Panc1 (cell line): ENCODE measurements around the gene MYO3B. TPM values are rescaled to one million over a fixed set of nuclear protein-coding genes. Genes with fewer than 3 reads are reported as not detected.

Source experiments
- ATAC-seq: fragments of 200-7000 bp; cut with Tn5 transposase; 2 replicates; pipeline ENCODE4 v1.9.1; 2020; ENCODE audit warnings: mild to moderate bottlenecking, moderate library complexity
- BruUV-seq: library from RNA; stranded (reverse); fragments of 400-500 nt; replicated peaks from 2 replicates; lab custom pipeline; 2021; lab: Mats Ljungman, UMichigan
- CTCF ChIA-PET: fragments of 300-600 bp; sonication (Branson Sonifier 250); formaldehyde crosslinking; loops from one replicate; lab custom pipeline; 2022; ENCODE audit warnings: antibody characterized with exemption; lab: Charles Lee
- POLR2A ChIA-PET: fragments of 300-600 bp; sonication (Branson Sonifier 250); formaldehyde crosslinking; loops from one replicate; lab custom pipeline; 2022; ENCODE audit warnings: antibody characterized with exemption; lab: Charles Lee
- DNase-seq: peaks from one replicate; pipeline ENCODE4 v3.0.0-alpha.2; 2010; ENCODE audit warnings: low read depth, low spot score
- H3K27ac ChIP-seq: 2 replicates; pipeline ENCODE4 v1.5.1; 2011; ENCODE audit warnings: mild to moderate bottlenecking, low read length, inconsistent platforms
- H3K27me3 ChIP-seq: fragments of 200-500 bp; sonication (Bioruptor generic); 2 replicates; pipeline ENCODE4 v1.6.0; 2014; ENCODE audit warnings: low read length, inconsistent platforms; ENCODE audit not compliant: control insufficient read depth, insufficient read depth
- H3K36me3 ChIP-seq: fragments of 200-500 bp; sonication (Bioruptor generic); 2 replicates; pipeline ENCODE4 v1.5.1; 2014; ENCODE audit warnings: inconsistent platforms, mild to moderate bottlenecking, low read length, moderate library complexity; ENCODE audit not compliant: control insufficient read depth, insufficient read depth
- H3K4me1 ChIP-seq: 2 replicates; pipeline ENCODE4 v1.5.1; 2011; ENCODE audit warnings: inconsistent platforms, mild to moderate bottlenecking, low read length, moderate library complexity; ENCODE audit not compliant: control insufficient read depth, insufficient read depth
- H3K4me3 ChIP-seq, 2 experiments: 2 replicates each; pipeline ENCODE4 v1.5.1; 2011 to 2012; ENCODE audit warnings: low read depth in 2 of 2, low read length in 2 of 2, mild to moderate bottlenecking in 2 of 2, inconsistent platforms in 1 of 2, moderate library complexity in 1 of 2
- H3K9me3 ChIP-seq: fragments of 200-500 bp; sonication (Bioruptor generic); 2 replicates; pipeline ENCODE4 v1.5.1; 2014; ENCODE audit warnings: low read depth, mild to moderate bottlenecking, inconsistent platforms, low read length, moderate library complexity; ENCODE audit not compliant: control insufficient read depth, insufficient read depth
- POLR2AphosphoS5 ChIP-seq: IDR thresholded peaks from 2 replicates; pipeline ENCODE4 v1.6.1; 2012; ENCODE audit warnings: mild to moderate bottlenecking, low read depth, low read length, moderate library complexity
- SIN3A ChIP-seq: IDR thresholded peaks from 2 replicates; pipeline ENCODE4 v1.6.1; 2012; ENCODE audit warnings: low read depth, mild to moderate bottlenecking, low read length, moderate library complexity, borderline replicate concordance; ENCODE audit not compliant: insufficient read depth
- TCF7L2 ChIP-seq: IDR thresholded peaks from 2 replicates; pipeline ENCODE4 v1.6.1; 2011; ENCODE audit warnings: mild to moderate bottlenecking, low read depth, low read length, inconsistent platforms
- in situ Hi-C: cut with HindIII; loops from 2 replicates; pipeline ENCODE4 v1.10.0; 2016; ENCODE audit warnings: low sequenced_read_pairs, low pct_unique_long_range_greater_than_20kb
- intact Hi-C: fragments of 100-400 bp; cut with micrococcal nuclease; formaldehyde crosslinking; loops from one replicate; pipeline ENCODE4 v1.10.0; 2022; ENCODE audit not compliant: unreplicated experiment
- total RNA-seq: library from RNA; stranded (reverse); gene quantifications from one replicate; pipeline ENCODE4 v1.2.1, GENCODE V29; 2021; ENCODE audit not compliant: unreplicated experiment
- TF ChIP-seq, protein P1 (sequence below): fragments of 450-650 bp; IDR thresholded peaks from 2 replicates; pipeline ENCODE4 v1.5.1; 2017; ENCODE audit warnings: mild to moderate bottlenecking
- TF ChIP-seq, protein P2 (sequence below), 2 experiments: IDR thresholded peaks; 2 replicates each; pipeline ENCODE4 v1.6.1; 2011 to 2012; ENCODE audit warnings: low read depth in 2 of 2, control low read depth in 1 of 2, low read length in 1 of 2, mild to moderate bottlenecking in 1 of 2, moderate library complexity in 1 of 2; ENCODE audit not compliant: insufficient read depth in 1 of 2

The MYO3B gene
- total RNA-seq, 1 experiment from 2014 or later = 0.05 TPM

DNA sequence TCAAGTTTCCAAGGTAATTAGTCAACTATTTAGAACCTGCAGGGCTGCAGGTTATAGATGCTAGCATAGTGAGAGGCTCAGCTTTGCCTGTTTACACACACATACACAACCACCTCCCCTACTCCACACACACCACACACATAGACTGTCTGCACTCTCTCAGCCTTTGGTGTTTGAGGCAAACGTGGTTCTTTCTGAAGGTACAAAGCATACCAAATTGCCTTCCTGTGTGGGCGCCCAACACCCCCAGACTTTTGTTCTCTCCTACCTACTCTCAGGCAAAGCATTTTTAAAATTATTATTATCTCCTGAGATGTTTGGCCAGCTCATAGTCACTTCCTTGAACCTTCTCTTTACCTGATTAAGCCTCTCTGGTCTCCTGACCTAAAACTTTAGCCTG, 44.9 kb downstream of the MYO3B start:
- intact Hi-C loops = loop anchor here (10.0 kb wide), 1 partner anchor 278 kb away; no protein-coding TSS in a partner anchor
- Histone ChIP-seq H3K4me3 (no peak overlapping the region), H3K27ac (no peak overlapping the region), H3K36me3 (no peaks in the 10 kb centered on the region), H3K4me1 (no peaks in the 10 kb centered on the region; the same call in 1 of the 2 replicates), H3K27me3 (no peaks in the 10 kb centered on the region), H3K9me3 (no peaks in the 10 kb centered on the region)
- TF ChIP-seq, protein P1, sequence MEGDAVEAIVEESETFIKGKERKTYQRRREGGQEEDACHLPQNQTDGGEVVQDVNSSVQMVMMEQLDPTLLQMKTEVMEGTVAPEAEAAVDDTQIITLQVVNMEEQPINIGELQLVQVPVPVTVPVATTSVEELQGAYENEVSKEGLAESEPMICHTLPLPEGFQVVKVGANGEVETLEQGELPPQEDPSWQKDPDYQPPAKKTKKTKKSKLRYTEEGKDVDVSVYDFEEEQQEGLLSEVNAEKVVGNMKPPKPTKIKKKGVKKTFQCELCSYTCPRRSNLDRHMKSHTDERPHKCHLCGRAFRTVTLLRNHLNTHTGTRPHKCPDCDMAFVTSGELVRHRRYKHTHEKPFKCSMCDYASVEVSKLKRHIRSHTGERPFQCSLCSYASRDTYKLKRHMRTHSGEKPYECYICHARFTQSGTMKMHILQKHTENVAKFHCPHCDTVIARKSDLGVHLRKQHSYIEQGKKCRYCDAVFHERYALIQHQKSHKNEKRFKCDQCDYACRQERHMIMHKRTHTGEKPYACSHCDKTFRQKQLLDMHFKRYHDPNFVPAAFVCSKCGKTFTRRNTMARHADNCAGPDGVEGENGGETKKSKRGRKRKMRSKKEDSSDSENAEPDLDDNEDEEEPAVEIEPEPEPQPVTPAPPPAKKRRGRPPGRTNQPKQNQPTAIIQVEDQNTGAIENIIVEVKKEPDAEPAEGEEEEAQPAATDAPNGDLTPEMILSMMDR = no peak
- TF ChIP-seq, protein P2, sequence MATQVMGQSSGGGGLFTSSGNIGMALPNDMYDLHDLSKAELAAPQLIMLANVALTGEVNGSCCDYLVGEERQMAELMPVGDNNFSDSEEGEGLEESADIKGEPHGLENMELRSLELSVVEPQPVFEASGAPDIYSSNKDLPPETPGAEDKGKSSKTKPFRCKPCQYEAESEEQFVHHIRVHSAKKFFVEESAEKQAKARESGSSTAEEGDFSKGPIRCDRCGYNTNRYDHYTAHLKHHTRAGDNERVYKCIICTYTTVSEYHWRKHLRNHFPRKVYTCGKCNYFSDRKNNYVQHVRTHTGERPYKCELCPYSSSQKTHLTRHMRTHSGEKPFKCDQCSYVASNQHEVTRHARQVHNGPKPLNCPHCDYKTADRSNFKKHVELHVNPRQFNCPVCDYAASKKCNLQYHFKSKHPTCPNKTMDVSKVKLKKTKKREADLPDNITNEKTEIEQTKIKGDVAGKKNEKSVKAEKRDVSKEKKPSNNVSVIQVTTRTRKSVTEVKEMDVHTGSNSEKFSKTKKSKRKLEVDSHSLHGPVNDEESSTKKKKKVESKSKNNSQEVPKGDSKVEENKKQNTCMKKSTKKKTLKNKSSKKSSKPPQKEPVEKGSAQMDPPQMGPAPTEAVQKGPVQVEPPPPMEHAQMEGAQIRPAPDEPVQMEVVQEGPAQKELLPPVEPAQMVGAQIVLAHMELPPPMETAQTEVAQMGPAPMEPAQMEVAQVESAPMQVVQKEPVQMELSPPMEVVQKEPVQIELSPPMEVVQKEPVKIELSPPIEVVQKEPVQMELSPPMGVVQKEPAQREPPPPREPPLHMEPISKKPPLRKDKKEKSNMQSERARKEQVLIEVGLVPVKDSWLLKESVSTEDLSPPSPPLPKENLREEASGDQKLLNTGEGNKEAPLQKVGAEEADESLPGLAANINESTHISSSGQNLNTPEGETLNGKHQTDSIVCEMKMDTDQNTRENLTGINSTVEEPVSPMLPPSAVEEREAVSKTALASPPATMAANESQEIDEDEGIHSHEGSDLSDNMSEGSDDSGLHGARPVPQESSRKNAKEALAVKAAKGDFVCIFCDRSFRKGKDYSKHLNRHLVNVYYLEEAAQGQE (IDR thresholded peaks at IDR 0.05; ENCODE audit: insufficient read depth in 1 of 2, low read depth in 2 of 2, low read length in 1 of 2) = no peak
- TF ChIP-seq TCF7L2 = no peak
- no peak for TF ChIP-seq SIN3A
- TF ChIP-seq POLR2AphosphoS5 = no peak
- in situ Hi-C loops = no loop called here
- ATAC-seq = no peak
- no TSS peak for BruUV-seq
- ChIA-PET POLR2A (no interaction called here), CTCF (no interaction called here)
- DNase-seq = no peak

DNA sequence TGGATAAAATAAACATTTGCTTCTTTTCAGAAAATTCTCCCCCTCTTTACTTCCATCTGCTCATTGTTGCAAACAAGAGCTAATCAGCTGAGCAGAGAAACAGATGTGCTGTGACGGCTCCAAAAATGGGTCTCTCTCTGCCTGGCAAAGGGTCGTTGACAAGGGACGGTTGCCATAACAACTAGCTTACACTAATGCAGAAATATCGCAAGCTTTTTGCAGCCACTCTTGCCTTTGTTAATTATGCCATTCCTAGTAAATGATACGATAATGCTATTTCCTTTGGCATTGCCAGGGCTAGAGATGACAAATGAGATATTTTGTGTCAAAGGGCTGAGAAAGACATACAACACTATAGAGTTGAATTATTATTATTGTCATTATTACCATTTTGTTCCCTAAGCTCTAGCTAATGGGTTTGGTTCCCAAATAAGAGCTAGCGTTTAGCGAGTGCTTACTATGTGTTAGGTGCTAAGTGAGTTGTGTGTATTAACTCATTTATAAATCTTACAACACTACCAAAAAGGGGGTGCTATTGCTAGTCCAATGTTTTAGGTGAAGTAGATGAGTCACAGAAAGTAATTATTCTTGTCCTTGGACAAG, 46.8 kb downstream of the MYO3B start:
- no TSS peak for BruUV-seq
- in situ Hi-C loops = no loop called here
- Histone ChIP-seq H3K4me3 (no peak overlapping the region), H3K36me3 (no peaks in the 10 kb centered on the region), H3K27ac (no peak overlapping the region), H3K4me1 (no peaks in the 10 kb centered on the region; the same call in 1 of the 2 replicates), H3K9me3 (no peaks in the 10 kb centered on the region), H3K27me3 (no peaks in the 10 kb centered on the region)
- DNase-seq = no peak
- TF ChIP-seq, protein P1 = no peak
- TF ChIP-seq POLR2AphosphoS5 (no peak), TCF7L2 (no peak), SIN3A (no peak)
- TF ChIP-seq, protein P2 (IDR thresholded peaks at IDR 0.05; ENCODE audit: insufficient read depth in 1 of 2, low read depth in 2 of 2, low read length in 1 of 2) = no peak
- ChIA-PET CTCF (no interaction called here), POLR2A (interaction anchor here (0.6 kb wide), 1 partner anchor 17 kb away, joined by 4 read pairs; no protein-coding TSS in a partner anchor)
- no peak for ATAC-seq
- intact Hi-C loops = loop anchor here (10.0 kb wide), 1 partner anchor 280 kb away; no protein-coding TSS in a partner anchor
